Right lobe of liver (tissue), 4 donors: ENCODE data around the gene BARX2.
"Not testable (repeated sequence)": the region's sequence is repeated elsewhere in the genome, so short reads cannot be mapped to it uniquely, and the experiment has no call there.

Experiments
- CTCF ChIP-seq, 4 donors: fragments of 200-600 bp in 3 of 4; fragments of 450-650 bp in 1 of 4; IDR thresholded peaks; one replicate each; pipeline versions ENCODE4 v1.5.1 to v1.8.0; 2016 to 2022; ENCODE audit warnings: antibody characterized with exemption in 4 of 4, mild to moderate bottlenecking in 2 of 4
- POLR2A ChIP-seq: fragments of 450-650 bp; IDR thresholded peaks from one replicate; pipeline ENCODE4 v1.6.1; 2017; ENCODE audit warnings: antibody characterized with exemption, mild to moderate bottlenecking
- donor health status: DM: no; HTN: no; CAD: no.
- donor health status: DM: no; HTN: no; CAD: no.
- donor health status: DM: no; HTN: yes; CAD: no.

GRCh38 chr11:129344301-129344940 is 31.2 kb upstream of the BARX2 start:
- TF ChIP-seq CTCF (IDR thresholded peaks at IDR 0.05); POLR2A: not testable (repeated sequence)
